Endodermal cell (in vitro differentiated cells): ENCODE data around the gene GALNT9. TPM values are rescaled to one million over a fixed set of nuclear protein-coding genes. Genes with fewer than 3 reads are reported as not detected.

Experiments
- DNase-seq: peaks from one replicate; pipeline ENCODE4 v3.0.0-alpha.2; 2017
- H3K27ac ChIP-seq: 2 replicates; pipeline ENCODE4 v1.5.1; 2013; ENCODE audit warnings: mild to moderate bottlenecking, low read depth, low read length, moderate library complexity
- H3K27me3 ChIP-seq: 2 replicates; pipeline ENCODE4 v1.6.1; 2013; ENCODE audit warnings: mild to moderate bottlenecking, low read length, moderate library complexity; ENCODE audit not compliant: insufficient read depth, control insufficient read depth, poor library complexity, severe bottlenecking
- H3K36me3 ChIP-seq: 2 replicates; pipeline ENCODE4 v1.7.0; 2013; ENCODE audit warnings: mild to moderate bottlenecking, low read length, moderate library complexity; ENCODE audit not compliant: control insufficient read depth, insufficient read depth
- H3K4me1 ChIP-seq: one replicate; pipeline ENCODE4 v1.7.0; 2013; ENCODE audit warnings: low read length; ENCODE audit not compliant: control insufficient read depth, insufficient read depth
- H3K4me3 ChIP-seq: 2 replicates; pipeline ENCODE4 v1.5.1; 2013; ENCODE audit warnings: mild to moderate bottlenecking, low read length, moderate library complexity
- H3K9ac ChIP-seq: 2 replicates; pipeline ENCODE4 v1.6.1; 2013; ENCODE audit warnings: mild to moderate bottlenecking, low read length, moderate library complexity; ENCODE audit not compliant: poor library complexity, severe bottlenecking; ENCODE audit errors: extremely low read depth
- H3K9me3 ChIP-seq: 2 replicates; pipeline ENCODE4 v1.6.1; 2013; ENCODE audit warnings: mild to moderate bottlenecking, low read length, moderate library complexity; ENCODE audit not compliant: control insufficient read depth
- H3K27ac Mint-ChIP-seq: 2 replicates; pipeline ENCODE4 v1.8.0; 2020; ENCODE audit warnings: mixed read lengths
- H3K27me3 Mint-ChIP-seq: 2 replicates; pipeline ENCODE4 v1.8.0; 2021; ENCODE audit warnings: mild to moderate bottlenecking, mixed read lengths; ENCODE audit not compliant: insufficient read depth
- H3K36me3 Mint-ChIP-seq: 2 replicates; pipeline ENCODE4 v1.8.0; 2020; ENCODE audit warnings: low read depth, mixed read lengths
- H3K4me1 Mint-ChIP-seq: 2 replicates; pipeline ENCODE4 v1.8.0; 2020; ENCODE audit warnings: mixed read lengths
- H3K4me3 Mint-ChIP-seq: 2 replicates; pipeline ENCODE4 v1.8.0; 2020; ENCODE audit warnings: mild to moderate bottlenecking, moderate library complexity, mixed read lengths
- H3K9me3 Mint-ChIP-seq: 2 replicates; pipeline ENCODE4 v1.8.0; 2020; ENCODE audit warnings: mild to moderate bottlenecking, mixed read lengths
- WGBS, 2 experiments: methylation state at CpG; one replicate each; pipeline versions ENCODE4 v1.1.5 to v1.1.7; 2013; ENCODE audit warnings: missing lambda C conversion rate in 2 of 2, mixed read lengths in 1 of 2; ENCODE audit not compliant: insufficient coverage in 1 of 2, insufficient read length in 1 of 2; 5-methylcytosine and 5-hydroxymethylcytosine counted together
- total RNA-seq, 2 donors: library from RNA; stranded (reverse); fragmentation: NEBNext Ultra II Directional in 1 of 2; extraction: Animal tissue kit (Norgen Biotek cat#: 25700) in 1 of 2; gene quantifications; 2 replicates in 1 of 2; 3 replicates in 1 of 2; pipeline ENCODE4 v1.2.1, GENCODE V29; 2021
- TF ChIP-seq, protein P1 (sequence below): fragments of 200-600 bp; sonication (generic); conservative IDR thresholded peaks from 2 replicates; pipeline ENCODE4 v1.5.0; 2021; ENCODE audit warnings: antibody characterized with exemption, mild to moderate bottlenecking

The GALNT9 gene
- total RNA-seq, 2 donors from 2014 or later: 0.13 TPM; not detected in 1

DNA sequence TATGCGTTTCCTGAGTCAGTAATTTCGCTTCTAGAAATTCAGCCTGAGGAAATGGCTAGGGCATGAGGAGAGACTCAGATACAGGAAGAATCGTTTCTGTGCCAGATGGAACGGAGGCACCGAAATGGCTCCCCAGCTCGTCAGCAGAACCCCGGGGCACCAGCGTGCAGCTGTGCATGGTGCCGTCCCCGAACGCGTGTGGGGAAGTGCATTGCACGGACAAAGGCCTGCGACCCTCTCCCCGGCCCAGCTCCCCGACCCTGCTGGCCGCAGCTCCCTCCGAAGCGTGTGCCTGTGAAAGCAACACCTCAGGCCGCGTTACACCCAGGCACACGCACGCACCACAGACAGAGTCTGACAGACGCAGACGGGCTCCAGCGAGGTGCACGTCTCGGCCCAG, 102.3 kb downstream of the GALNT9 start:
- Histone ChIP-seq H3K27me3 (no peaks in the 10 kb centered on the region), H3K4me3 (no peak overlapping the region), H3K36me3 (no peaks in the 10 kb centered on the region), H3K4me1 (no peaks in the 10 kb centered on the region), H3K27ac (no peak overlapping the region), H3K9ac (no peak overlapping the region), H3K9me3 (peaks cover 39% of the 10 kb centered on the region)
- WGBS, 2 experiments: 87 to 90% methylated on average over 24 to 26 of the region's 28 CpGs
- Mint-ChIP-seq H3K36me3 (no peaks in the 10 kb centered on the region), H3K9me3 (no peaks in the 10 kb centered on the region), H3K4me1 (no peaks in the 10 kb centered on the region), H3K4me3 (no peak overlapping the region), H3K27ac (no peak overlapping the region), H3K27me3 (peaks cover 11% of the 10 kb centered on the region)
- TF ChIP-seq, protein P1, sequence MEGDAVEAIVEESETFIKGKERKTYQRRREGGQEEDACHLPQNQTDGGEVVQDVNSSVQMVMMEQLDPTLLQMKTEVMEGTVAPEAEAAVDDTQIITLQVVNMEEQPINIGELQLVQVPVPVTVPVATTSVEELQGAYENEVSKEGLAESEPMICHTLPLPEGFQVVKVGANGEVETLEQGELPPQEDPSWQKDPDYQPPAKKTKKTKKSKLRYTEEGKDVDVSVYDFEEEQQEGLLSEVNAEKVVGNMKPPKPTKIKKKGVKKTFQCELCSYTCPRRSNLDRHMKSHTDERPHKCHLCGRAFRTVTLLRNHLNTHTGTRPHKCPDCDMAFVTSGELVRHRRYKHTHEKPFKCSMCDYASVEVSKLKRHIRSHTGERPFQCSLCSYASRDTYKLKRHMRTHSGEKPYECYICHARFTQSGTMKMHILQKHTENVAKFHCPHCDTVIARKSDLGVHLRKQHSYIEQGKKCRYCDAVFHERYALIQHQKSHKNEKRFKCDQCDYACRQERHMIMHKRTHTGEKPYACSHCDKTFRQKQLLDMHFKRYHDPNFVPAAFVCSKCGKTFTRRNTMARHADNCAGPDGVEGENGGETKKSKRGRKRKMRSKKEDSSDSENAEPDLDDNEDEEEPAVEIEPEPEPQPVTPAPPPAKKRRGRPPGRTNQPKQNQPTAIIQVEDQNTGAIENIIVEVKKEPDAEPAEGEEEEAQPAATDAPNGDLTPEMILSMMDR: no peak
- no peak for DNase-seq

DNA sequence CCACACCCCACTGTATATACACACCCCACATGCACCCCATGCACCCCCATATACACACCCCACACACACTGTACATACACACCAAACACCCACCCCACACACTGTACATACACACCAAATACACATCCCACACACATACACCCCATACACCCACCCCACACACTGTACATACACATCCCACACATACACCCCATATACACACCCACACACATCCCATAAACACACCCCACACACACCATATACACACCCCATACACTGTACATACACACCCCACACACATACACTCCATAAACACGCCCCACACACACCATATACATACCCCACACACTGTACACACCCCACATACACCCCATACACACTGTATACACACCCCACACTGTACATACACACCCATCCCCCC, 102.8 kb downstream of the GALNT9 start:
- Mint-ChIP-seq H3K9me3 (no peaks in the 10 kb centered on the region), H3K4me3 (no peak overlapping the region)

DNA sequence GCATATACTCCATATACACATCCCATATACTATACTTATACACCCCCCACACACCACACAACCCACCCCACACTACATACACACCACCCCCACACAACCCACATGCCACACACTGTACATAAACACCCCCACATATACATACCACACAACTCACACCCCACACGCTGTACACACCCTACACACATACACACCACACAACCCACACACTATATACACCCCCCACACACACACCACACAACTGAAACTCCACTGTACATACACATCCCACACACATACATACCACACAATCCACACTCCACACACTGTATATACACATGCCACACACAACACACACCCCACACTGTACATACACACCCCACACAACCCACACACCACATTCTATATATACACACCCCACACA, 104.2 kb downstream of the GALNT9 start:
- WGBS, 2 experiments: 59% methylated on average over 1 of the region's 1 CpG; no CpG with 5 or more reads in 1 of the 2 experiments
- H3K4me1 Mint-ChIP-seq: no peaks in the 10 kb centered on the region

More for the DNA sequence above, 102.8 kb downstream of the GALNT9 start:
- DNase-seq: no peak
- H3K4me1 ChIP-seq: no peaks in the 10 kb centered on the region
- H3K9ac ChIP-seq: no peak overlapping the region
- Mint-ChIP-seq H3K36me3 (no peaks in the 10 kb centered on the region), H3K27me3 (peaks cover 12% of the 10 kb centered on the region), H3K4me1 (no peaks in the 10 kb centered on the region), H3K27ac (no peak overlapping the region)
- H3K4me3 ChIP-seq: no peak overlapping the region
- H3K9me3 ChIP-seq: peaks cover 39% of the 10 kb centered on the region
- no peaks in the 10 kb centered on the region for H3K36me3 ChIP-seq
- WGBS, 2 experiments: 11 to 67% methylated on average over 1 of the region's 1 CpG
- H3K27ac ChIP-seq: no peak overlapping the region
- H3K27me3 ChIP-seq: no peaks in the 10 kb centered on the region
- TF ChIP-seq, protein P1: no peak

More for the DNA sequence above, 104.2 kb downstream of the GALNT9 start:
- no peaks in the 10 kb centered on the region for H3K36me3 ChIP-seq
- no peak overlapping the region for H3K9ac ChIP-seq
- Mint-ChIP-seq H3K27me3 (peaks cover 16% of the 10 kb centered on the region), H3K36me3 (no peaks in the 10 kb centered on the region), H3K4me3 (no peak overlapping the region), H3K9me3 (peaks cover 4% of the 10 kb centered on the region), H3K27ac (no peak overlapping the region)
- H3K27me3 ChIP-seq: no peaks in the 10 kb centered on the region
- peaks cover 39% of the 10 kb centered on the region for H3K9me3 ChIP-seq
- H3K4me3 ChIP-seq: peak overlapping the region; percentile 68
- TF ChIP-seq, protein P1: no peak
- DNase-seq: no peak
- H3K27ac ChIP-seq: no peak overlapping the region
- H3K4me1 ChIP-seq: no peaks in the 10 kb centered on the region
